ENCODE measurements around the gene PALD1. TPM values are rescaled to one million over a fixed set of nuclear protein-coding genes. Genes with fewer than 3 reads are reported as not detected.

Gene PALD1
- total and polyA plus RNA-seq, 9 of the 15 experiments (the other 6 are each of a cell fraction or from before 2014, with no cell fraction given): 0.03 to 0.29 (median 0.09) TPM; not detected in 2

GRCh38 chr10:70538195-70538520 is 59.6 kb downstream of the PALD1 start:
- H3K79me2 ChIP-seq (ENCODE audit: control insufficient read depth, insufficient read depth, low read length): no peaks in the 10 kb centered on the region
- no TSS peak for BruUV-seq (replicated peaks)
- DNase-seq (ENCODE audit: extremely low read depth in 1 of 4, low spot score in 3 of 4): no peak
- H3K9ac ChIP-seq (ENCODE audit: insufficient read depth in 1 of 2, low read depth in 2 of 2, low read length in 2 of 2): peak overlapping the region in 1 of 2 experiments; percentile 22; a peak in 2 of 4 replicates
- POLR2A ChIA-PET: interaction anchor here (0.5 kb wide), 1 partner anchor 126 kb away, joined by 3 read pairs; no protein-coding TSS in a partner anchor
- peaks cover 11 to 60% of the 10 kb centered on the region in 2 experiments; a peak in 4 of 5 replicates for H3K27me3 ChIP-seq (ENCODE audit: control insufficient read depth in 2 of 2, insufficient read depth in 2 of 2, low read length in 2 of 2)
- intact Hi-C loops (cut with micrococcal nuclease): loop anchor here (10.0 kb wide), 1 partner anchor 313 kb away; no protein-coding TSS in a partner anchor
- ATAC-seq: no peak
- peaks cover 0 to 44% of the 10 kb centered on the region in 2 experiments; a peak in 3 of 5 replicates for H3K4me1 ChIP-seq (replicated peaks in 1 of 2; ENCODE audit: control insufficient read depth in 2 of 2, insufficient read depth in 2 of 2, low read length in 2 of 2)
- CTCF ChIA-PET (ENCODE audit: low intra/inter-chr PET ratio): interaction anchor here (1.1 to 3.3 kb wide), 3 partner anchors 77 to 342 kb away, joined by 3 to 13 read pairs (median 10); no protein-coding TSS in a partner anchor
- in situ Hi-C loops (cut with MboI): loop anchor here (5.0 to 10.0 kb wide), 2 partner anchors 76 to 323 kb away; no protein-coding TSS in a partner anchor
- no peaks in the 10 kb centered on the region for H3K9me1 ChIP-seq (ENCODE audit: control insufficient read depth, insufficient read depth, low read length)
- no peak overlapping the region for H3K4me2 ChIP-seq (ENCODE audit: insufficient read depth, low read length)
- H3K9me3 ChIP-seq (replicated peaks; ENCODE audit: control insufficient read depth, insufficient read depth, low read depth, low read length): no peaks in the 10 kb centered on the region
- H3K4me3 ChIP-seq: no peak overlapping the region
- no peak overlapping the region for H2AFZ ChIP-seq (ENCODE audit: low read depth, low read length)
- no peaks in the 10 kb centered on the region for H3K36me3 ChIP-seq (ENCODE audit: control insufficient read depth, insufficient read depth, low read length)
- no peak for FAIRE-seq
- 25% methylated on average over 10 of the region's 10 CpGs for WGBS (ENCODE audit: insufficient coverage, low coverage, missing lambda C conversion rate)
- no peak for TF ChIP-seq SETDB1 (IDR thresholded peaks at IDR 0.05; ENCODE audit: low read length)
- TF ChIP-seq TFAP4 (CRISPR knock-in tag; IDR thresholded peaks at IDR 0.05; ENCODE audit: borderline replicate concordance): no peak
- peaks cover 11% of the 10 kb centered on the region; the same call in 1 of the 2 replicates for H4K20me1 ChIP-seq (replicated peaks; ENCODE audit: control insufficient read depth, insufficient read depth, low read length)
- no peak overlapping the region for H3K27ac ChIP-seq (ENCODE audit: extremely low read depth, low read depth, low read length)

GRCh38 chr10:70538731-70539338 is 60.3 kb downstream of the PALD1 start:
- FAIRE-seq (no peak), ATAC-seq (no peak), DNase-seq (ENCODE audit: extremely low read depth in 1 of 4, low spot score in 3 of 4) (no peak)
- no peak overlapping the region for H3K9ac ChIP-seq (ENCODE audit: insufficient read depth in 1 of 2, low read depth in 2 of 2, low read length in 2 of 2)
- H3K79me2 ChIP-seq (ENCODE audit: control insufficient read depth, insufficient read depth, low read length): no peaks in the 10 kb centered on the region
- BruUV-seq (replicated peaks): no TSS peak
- no peak overlapping the region for H3K4me2 ChIP-seq (ENCODE audit: insufficient read depth, low read length)
- no peak overlapping the region for H3K4me3 ChIP-seq
- no peaks in the 10 kb centered on the region for H3K9me3 ChIP-seq (replicated peaks; ENCODE audit: control insufficient read depth, insufficient read depth, low read depth, low read length)
- no peak overlapping the region for H3K27ac ChIP-seq (ENCODE audit: extremely low read depth, low read depth, low read length)
- TF ChIP-seq KLF6 (CRISPR knock-in tag; IDR thresholded peaks at IDR 0.05; ENCODE audit: borderline replicate concordance): no peak
- TF ChIP-seq ATF2 (CRISPR knock-in tag; IDR thresholded peaks at IDR 0.05): 0 out of 2 replicates have a peak, but pooled peaks have one; percentile 24
- no peak for TF ChIP-seq MCM7 (IDR thresholded peaks at IDR 0.05)
- no peak for TF ChIP-seq ZEB2 (IDR thresholded peaks at IDR 0.05)
- POLR2A ChIA-PET: no interaction called here
- peaks cover 11 to 54% of the 10 kb centered on the region in 2 experiments; a peak in 3 of 5 replicates for H3K27me3 ChIP-seq (ENCODE audit: control insufficient read depth in 2 of 2, insufficient read depth in 2 of 2, low read length in 2 of 2)
- H3K36me3 ChIP-seq (ENCODE audit: control insufficient read depth, insufficient read depth, low read length): no peaks in the 10 kb centered on the region
- H3K4me1 ChIP-seq (replicated peaks in 1 of 2; ENCODE audit: control insufficient read depth in 2 of 2, insufficient read depth in 2 of 2, low read length in 2 of 2): peaks cover 0 to 41% of the 10 kb centered on the region in 2 experiments; a peak in 3 of 5 replicates
- H4K20me1 ChIP-seq (replicated peaks; ENCODE audit: control insufficient read depth, insufficient read depth, low read length): peaks cover 11% of the 10 kb centered on the region; the same call in 1 of the 2 replicates
- in situ Hi-C loops (cut with MboI) (loop anchor here (5.0 to 10.0 kb wide), 2 partner anchors 77 to 324 kb away; no protein-coding TSS in a partner anchor), intact Hi-C loops (cut with micrococcal nuclease) (loop anchor here (10.0 kb wide), 1 partner anchor 314 kb away; no protein-coding TSS in a partner anchor)
- no peaks in the 10 kb centered on the region for H3K9me1 ChIP-seq (ENCODE audit: control insufficient read depth, insufficient read depth, low read length)
- no peak overlapping the region for H2AFZ ChIP-seq (ENCODE audit: low read depth, low read length)
- CTCF ChIA-PET (ENCODE audit: low intra/inter-chr PET ratio): interaction anchor here (3.3 kb wide), 1 partner anchor 77 kb away, joined by 13 read pairs; no protein-coding TSS in a partner anchor
- WGBS (ENCODE audit: insufficient coverage, low coverage, missing lambda C conversion rate): 36% methylated on average over 27 of the region's 27 CpGs
